Measurements from ENCODE around the gene KRT79. TPM values are rescaled to one million over a fixed set of nuclear protein-coding genes. Genes with fewer than 3 reads are reported as not detected.

The KRT79 gene
- total and polyA plus RNA-seq, 9 of the 15 experiments (the other 6 are each of a cell fraction or from before 2014, with no cell fraction given): 0.03 to 2.3 (median 0.23) TPM; not detected in 2

GRCh38 chr12:52870361-52871290 lies 36.5 kb upstream of the KRT79 start (continued):
- TF ChIP-seq CC2D1A (IDR thresholded peaks at IDR 0.05) (peak; percentile 87), PPARD (CRISPR knock-in tag; IDR thresholded peaks at IDR 0.05) (no peak), GTF2E2 (tag; IDR thresholded peaks at IDR 0.05) (no peak), PTRF (tag; IDR thresholded peaks at IDR 0.05) (no peak), MTA3 (IDR thresholded peaks at IDR 0.05; ENCODE audit: borderline replicate concordance) (peak; percentile 55; the same call in 1 of the 2 replicates), ZNF347 (CRISPR knock-in tag; IDR thresholded peaks at IDR 0.05; ENCODE audit: low read depth) (no peak), MCM7 (IDR thresholded peaks at IDR 0.05) (no peak), ZNF384 (IDR thresholded peaks at IDR 0.05; ENCODE audit: low read depth, low read length) (no peak), MXI1 (IDR thresholded peaks at IDR 0.05; ENCODE audit: low read depth, low read length) (no peak), MAFK (IDR thresholded peaks at IDR 0.05; ENCODE audit: low read length) (peak; percentile 2; the same call in 1 of the 2 replicates), MECOM (CRISPR knock-in tag; IDR thresholded peaks at IDR 0.05) (peak; percentile 64; the same call in 1 of the 2 replicates), BACH1 (tag; IDR thresholded peaks at IDR 0.05) (no peak), TAF9B (IDR thresholded peaks at IDR 0.05; ENCODE audit: partially characterized antibody) (no peak)
- TF ChIP-seq, protein P1, sequence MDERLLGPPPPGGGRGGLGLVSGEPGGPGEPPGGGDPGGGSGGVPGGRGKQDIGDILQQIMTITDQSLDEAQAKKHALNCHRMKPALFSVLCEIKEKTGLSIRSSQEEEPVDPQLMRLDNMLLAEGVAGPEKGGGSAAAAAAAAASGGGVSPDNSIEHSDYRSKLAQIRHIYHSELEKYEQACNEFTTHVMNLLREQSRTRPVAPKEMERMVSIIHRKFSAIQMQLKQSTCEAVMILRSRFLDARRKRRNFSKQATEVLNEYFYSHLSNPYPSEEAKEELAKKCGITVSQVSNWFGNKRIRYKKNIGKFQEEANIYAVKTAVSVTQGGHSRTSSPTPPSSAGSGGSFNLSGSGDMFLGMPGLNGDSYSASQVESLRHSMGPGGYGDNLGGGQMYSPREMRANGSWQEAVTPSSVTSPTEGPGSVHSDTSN (CRISPR knock-in tag; IDR thresholded peaks at IDR 0.05; ENCODE audit: low read depth): no peak
- TF ChIP-seq, protein P1 (tag; conservative IDR thresholded peaks at IDR 0.05; ENCODE audit: low read depth): peak; percentile 51
- TF ChIP-seq, protein P2, sequence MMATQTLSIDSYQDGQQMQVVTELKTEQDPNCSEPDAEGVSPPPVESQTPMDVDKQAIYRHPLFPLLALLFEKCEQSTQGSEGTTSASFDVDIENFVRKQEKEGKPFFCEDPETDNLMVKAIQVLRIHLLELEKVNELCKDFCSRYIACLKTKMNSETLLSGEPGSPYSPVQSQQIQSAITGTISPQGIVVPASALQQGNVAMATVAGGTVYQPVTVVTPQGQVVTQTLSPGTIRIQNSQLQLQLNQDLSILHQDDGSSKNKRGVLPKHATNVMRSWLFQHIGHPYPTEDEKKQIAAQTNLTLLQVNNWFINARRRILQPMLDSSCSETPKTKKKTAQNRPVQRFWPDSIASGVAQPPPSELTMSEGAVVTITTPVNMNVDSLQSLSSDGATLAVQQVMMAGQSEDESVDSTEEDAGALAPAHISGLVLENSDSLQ (IDR thresholded peaks at IDR 0.05): peak; percentile 82
- TF ChIP-seq, protein P3, sequence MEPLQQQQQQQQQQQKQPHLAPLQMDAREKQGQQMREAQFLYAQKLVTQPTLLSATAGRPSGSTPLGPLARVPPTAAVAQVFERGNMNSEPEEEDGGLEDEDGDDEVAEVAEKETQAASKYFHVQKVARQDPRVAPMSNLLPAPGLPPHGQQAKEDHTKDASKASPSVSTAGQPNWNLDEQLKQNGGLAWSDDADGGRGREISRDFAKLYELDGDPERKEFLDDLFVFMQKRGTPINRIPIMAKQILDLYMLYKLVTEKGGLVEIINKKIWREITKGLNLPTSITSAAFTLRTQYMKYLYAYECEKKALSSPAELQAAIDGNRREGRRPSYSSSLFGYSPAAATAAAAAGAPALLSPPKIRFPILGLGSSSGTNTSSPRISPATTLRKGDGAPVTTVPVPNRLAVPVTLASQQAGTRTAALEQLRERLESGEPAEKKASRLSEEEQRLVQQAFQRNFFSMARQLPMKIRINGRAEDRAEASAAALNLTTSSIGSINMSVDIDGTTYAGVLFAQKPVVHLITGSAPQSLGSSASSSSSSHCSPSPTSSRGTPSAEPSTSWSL (CRISPR knock-in tag; IDR thresholded peaks at IDR 0.05; ENCODE audit: borderline replicate concordance): no peak
- TF ChIP-seq, protein P4, sequence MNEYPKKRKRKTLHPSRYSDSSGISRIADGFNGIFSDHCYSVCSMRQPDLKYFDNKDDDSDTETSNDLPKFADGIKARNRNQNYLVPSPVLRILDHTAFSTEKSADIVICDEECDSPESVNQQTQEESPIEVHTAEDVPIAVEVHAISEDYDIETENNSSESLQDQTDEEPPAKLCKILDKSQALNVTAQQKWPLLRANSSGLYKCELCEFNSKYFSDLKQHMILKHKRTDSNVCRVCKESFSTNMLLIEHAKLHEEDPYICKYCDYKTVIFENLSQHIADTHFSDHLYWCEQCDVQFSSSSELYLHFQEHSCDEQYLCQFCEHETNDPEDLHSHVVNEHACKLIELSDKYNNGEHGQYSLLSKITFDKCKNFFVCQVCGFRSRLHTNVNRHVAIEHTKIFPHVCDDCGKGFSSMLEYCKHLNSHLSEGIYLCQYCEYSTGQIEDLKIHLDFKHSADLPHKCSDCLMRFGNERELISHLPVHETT (CRISPR knock-in tag; conservative IDR thresholded peaks at IDR 0.05 in 1 of 2, IDR thresholded peaks at IDR 0.05 in 1 of 2): no peak
- TF ChIP-seq, protein P5, sequence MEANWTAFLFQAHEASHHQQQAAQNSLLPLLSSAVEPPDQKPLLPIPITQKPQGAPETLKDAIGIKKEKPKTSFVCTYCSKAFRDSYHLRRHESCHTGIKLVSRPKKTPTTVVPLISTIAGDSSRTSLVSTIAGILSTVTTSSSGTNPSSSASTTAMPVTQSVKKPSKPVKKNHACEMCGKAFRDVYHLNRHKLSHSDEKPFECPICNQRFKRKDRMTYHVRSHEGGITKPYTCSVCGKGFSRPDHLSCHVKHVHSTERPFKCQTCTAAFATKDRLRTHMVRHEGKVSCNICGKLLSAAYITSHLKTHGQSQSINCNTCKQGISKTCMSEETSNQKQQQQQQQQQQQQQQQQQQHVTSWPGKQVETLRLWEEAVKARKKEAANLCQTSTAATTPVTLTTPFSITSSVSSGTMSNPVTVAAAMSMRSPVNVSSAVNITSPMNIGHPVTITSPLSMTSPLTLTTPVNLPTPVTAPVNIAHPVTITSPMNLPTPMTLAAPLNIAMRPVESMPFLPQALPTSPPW (CRISPR knock-in tag; IDR thresholded peaks at IDR 0.05): peak; percentile 60; the same call in 1 of the 2 replicates

Data from K562 (cell line).